Suprapubic skin (tissue), 4 donors: ENCODE results near the gene CXCL1.

Source experiments
- CTCF ChIP-seq, 2 donors: fragments of 200-600 bp in 1 of 2; fragments of 450-650 bp in 1 of 2; sonication (generic) in 1 of 2; IDR thresholded peaks; one replicate each; pipeline ENCODE4 v1.5.1; 2016 to 2019; ENCODE audit warnings: antibody characterized with exemption in 2 of 2, mild to moderate bottlenecking in 1 of 2, moderate library complexity in 1 of 2
- EP300 ChIP-seq: sonication (generic); formaldehyde crosslinking; IDR thresholded peaks from one replicate; pipeline ENCODE4 v1.6.1; 2017; ENCODE audit warnings: antibody characterized with exemption
- POLR2A ChIP-seq, 2 donors: fragments of 450-650 bp; IDR thresholded peaks; one replicate each; pipeline ENCODE4 v1.6.1; 2017; ENCODE audit warnings: antibody characterized with exemption in 2 of 2, mild to moderate bottlenecking in 2 of 2, moderate library complexity in 2 of 2
- POLR2AphosphoS5 ChIP-seq, 3 donors: sonication (generic); formaldehyde crosslinking; IDR thresholded peaks; one replicate each; pipeline ENCODE4 v1.6.1; 2017; ENCODE audit warnings: antibody characterized with exemption in 3 of 3

- TF ChIP-seq POLR2AphosphoS5 (IDR thresholded peaks at IDR 0.05) (no peak), EP300 (no peak), CTCF (IDR thresholded peaks at IDR 0.05) (no peak), POLR2A (IDR thresholded peaks at IDR 0.05) (no peak)
Measured at GRCh38 chr4:73869130-73870055, at the start of gene CXCL1.
